ENCODE measurements around the gene KIAA0825. TPM values are rescaled to one million over a fixed set of nuclear protein-coding genes. Genes with fewer than 3 reads are reported as not detected.

KIAA0825 gene
- total RNA-seq, 1 donor from 2014 or later, result 1.5 TPM

DNA sequence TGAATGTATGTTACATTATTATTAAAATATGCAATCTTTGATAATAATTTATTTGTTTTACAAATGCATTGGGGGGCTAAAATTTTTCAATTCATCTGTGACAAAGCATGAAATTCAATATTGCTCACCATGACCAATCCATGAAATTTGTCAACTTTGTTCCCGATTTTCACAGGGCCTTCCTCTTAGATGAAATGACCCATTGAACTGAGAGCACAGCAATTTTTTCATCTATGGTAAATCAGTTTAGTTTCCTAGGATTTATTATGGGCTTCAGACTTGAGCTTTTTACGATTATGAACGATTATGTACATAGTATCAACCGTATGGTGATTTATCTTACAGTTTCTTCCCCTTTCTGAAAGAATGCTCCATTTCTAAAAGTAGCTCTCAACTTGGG, 157.3 kb downstream of the KIAA0825 start:
- intact Hi-C loops (cut with DNase I), result no loop called here
- DNase-seq (no peak), ATAC-seq (ENCODE audit: poor library complexity) (no peak)

DNA sequence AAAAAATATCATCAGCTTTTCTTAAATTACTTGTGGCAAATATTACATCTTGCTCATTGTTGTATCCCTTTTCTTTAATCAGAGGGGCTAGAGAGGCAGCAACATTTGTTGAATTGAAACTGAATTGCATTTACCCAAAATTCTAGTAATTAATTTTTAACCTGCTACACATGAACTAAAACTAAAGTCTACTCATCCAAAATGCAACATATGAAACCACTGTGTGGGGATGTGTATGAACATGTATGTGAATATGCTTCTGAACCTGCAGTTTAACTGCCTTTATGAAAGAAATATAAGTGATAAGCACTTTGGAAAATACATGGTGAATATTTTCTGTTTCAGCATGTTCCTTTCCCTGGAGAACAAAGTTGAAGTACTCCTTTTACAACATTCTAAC, 158.5 kb downstream of the KIAA0825 start:
- DNase-seq (no peak), ATAC-seq (ENCODE audit: poor library complexity) (no peak)
- intact Hi-C loops (cut with DNase I), result no loop called here

DNA sequence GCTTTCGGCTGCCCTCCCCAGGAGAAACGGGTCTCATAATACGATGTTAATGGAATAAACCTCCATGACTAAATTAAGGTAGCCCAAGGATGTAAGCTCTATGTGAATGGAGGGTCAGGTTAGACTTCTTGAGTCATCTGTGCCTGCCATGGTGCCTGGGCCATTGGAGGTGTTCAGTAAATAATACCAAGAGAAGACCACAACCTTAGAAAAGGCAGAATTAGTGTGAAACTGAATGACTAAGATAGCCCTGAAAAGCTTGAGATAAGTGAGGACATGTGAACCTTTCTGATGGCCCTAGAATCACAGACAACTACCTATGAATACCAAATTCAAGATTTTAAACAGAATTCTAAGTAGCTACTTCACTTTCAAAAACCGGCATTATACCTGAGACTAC, 160.6 kb downstream of the KIAA0825 start:
- ATAC-seq (ENCODE audit: poor library complexity) (no peak), DNase-seq (no peak)
- intact Hi-C loops (cut with DNase I), result no loop called here

DNA sequence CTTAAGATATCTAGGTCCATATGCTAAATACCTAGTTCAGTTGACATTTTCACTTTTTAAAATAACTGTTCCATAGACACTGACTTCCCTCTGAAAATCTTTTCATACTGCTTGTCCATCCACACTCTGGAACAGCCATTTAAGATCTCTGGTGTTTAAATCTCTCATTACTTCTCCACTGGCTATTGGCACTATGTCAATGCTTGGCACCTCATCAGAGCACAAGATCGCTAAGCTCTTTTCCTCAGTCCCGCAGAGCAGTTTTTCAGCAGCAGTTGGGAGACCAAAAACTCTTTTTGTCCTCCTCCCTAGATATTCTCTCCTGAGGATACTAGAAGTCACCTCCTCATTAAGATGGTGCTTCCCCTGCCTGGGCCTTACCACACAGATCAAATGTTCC, 172.7 kb downstream of the KIAA0825 start:
- ATAC-seq (ENCODE audit: poor library complexity), result no peak
- intact Hi-C loops (cut with DNase I), result no loop called here

DNA sequence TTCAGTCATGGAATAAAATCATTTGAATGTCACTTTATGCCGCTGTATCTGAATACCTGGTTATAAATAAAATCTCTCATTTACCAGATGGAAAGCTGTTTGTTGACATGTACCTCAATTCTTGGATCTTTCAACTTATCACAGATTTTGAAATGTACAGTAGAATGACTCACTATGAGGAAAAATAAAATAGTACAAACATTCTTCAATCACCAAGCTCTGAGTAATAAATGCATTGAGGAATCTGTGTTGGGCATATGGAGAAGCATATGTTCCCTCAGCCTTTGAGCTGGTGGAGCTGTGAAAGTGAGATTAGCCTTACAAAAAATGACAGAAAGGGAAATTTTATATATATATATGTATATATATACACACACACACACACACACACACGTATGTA, 175.4 kb downstream of the KIAA0825 start:
- no peak for ATAC-seq (ENCODE audit: poor library complexity)
- intact Hi-C loops (cut with DNase I), result no loop called here
- DNase-seq, result no peak

More for the DNA sequence above, 172.7 kb downstream of the KIAA0825 start:
- no peak for DNase-seq

DNA sequence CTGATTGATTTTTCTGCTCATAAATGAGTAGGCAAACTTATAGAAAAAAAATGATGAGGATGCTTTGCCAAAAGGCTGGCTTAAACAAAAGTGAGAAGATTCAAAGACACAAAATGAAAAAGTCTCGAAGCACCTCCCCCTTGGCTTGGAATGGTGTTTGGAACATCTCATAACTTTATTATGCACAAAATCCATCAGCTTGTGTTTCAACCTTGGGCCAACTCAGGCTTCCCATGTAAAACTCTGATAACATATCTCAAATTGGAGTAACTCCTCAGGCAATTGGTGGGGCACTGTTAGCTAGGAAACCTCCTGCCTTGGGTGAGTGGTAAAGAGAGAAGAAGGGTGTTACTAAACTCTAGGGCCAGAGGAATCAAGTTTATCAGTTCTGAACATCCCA, 176.3 kb downstream of the KIAA0825 start:
- ATAC-seq (ENCODE audit: poor library complexity), result no peak

DNA sequence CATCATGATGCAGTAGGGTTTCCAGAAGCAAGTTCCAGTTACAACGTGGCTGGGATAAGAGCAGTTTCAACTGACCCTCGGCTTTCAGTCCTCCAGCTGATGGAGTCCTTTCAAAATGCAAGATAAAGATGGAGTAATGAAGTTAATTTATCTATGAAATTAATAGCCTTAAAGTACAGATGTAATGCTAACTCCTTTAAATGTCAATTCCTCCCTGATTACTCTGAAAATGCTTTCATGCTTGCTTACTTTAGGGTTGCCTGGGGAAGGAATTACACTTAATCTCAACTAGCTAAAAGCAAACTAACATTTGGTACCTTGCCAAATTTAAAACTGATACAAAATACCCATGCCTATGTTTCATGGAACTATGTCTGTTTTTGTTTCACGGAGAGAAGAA, 178.4 kb downstream of the KIAA0825 start:
- no peak for ATAC-seq (ENCODE audit: poor library complexity)
- intact Hi-C loops (cut with DNase I), result no loop called here

More for the DNA sequence above, 176.3 kb downstream of the KIAA0825 start:
- no peak for DNase-seq
- intact Hi-C loops (cut with DNase I), result no loop called here

DNA sequence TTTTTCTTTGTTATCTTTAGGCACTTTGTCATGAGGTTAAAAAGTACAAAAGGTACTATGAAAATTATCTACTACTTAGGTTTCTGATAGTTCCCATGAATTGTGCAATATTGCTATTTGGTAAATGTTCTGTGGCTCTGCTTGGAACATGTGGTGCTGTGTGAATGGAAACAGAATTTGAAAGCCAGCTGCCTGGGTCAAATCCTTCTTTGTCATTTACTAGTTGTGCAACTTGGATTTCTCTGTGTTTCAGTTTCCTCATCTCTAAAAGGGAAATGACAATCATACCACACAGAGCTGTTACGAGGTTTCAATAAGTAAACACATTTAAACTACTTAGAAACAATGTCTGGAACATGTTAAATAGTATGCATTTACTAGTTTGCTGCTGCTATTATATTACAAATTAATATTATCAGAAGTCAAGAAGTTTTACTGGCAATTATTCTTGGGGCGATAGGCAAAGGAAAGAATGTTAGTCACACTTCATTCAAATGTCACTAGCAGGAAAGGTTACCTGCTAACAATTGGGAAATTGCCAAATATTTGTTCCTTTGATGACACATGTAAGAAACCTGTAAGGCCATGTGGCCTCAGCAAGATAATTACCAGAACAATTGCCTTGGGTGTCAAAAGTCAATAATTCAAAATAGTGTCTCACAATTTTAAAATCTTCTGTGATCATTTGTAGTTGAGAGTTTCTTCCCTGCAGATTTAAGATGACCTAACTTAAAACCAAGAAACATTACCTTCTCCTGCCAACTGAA, 184.8 kb downstream of the KIAA0825 start:
- ATAC-seq (ENCODE audit: poor library complexity), result peak; percentile 92
- DNase-seq, result no peak
- intact Hi-C loops (cut with DNase I), result no loop called here

More for the DNA sequence above, 178.4 kb downstream of the KIAA0825 start:
- DNase-seq, result no peak

DNA sequence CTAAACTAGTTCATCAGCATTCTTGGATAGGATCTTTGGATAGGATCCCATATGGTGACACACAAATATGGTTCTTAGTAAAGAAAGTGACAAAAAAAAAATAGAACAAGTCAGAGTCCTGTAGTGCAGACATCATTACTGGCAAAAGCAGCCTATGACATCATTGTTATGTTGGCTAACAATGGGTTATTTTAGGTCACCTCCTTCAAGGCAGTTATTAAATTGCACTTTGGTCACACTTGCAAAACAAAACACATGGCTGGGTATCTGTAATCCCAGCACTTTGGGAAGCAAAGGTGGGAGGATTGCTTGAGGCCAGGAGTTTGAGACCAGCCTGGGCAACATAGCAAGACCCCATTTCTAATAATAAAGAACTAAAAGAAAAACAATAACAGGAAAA, 185.9 kb downstream of the KIAA0825 start:
- DNase-seq, result no peak
- peak; percentile 89 for ATAC-seq (ENCODE audit: poor library complexity)
- intact Hi-C loops (cut with DNase I), result no loop called here

DNA sequence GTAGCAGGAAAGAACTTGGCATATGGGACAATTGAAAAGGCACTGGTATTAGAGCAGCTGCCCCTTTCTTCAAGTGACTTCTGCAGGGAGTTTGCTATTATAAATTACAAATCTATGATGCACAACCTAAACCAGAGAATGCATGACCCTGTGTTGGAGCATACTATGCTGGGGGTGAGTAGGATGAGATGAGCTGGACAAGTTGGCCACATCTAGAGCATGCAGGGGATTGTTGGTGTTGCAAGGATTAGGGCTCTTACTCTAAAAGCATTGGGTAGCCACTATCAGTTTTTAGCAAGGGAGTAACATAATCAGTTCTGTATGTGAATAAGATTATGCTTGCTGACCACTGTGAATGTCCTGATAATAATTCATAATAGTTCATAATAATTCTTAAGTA, 186.7 kb downstream of the KIAA0825 start:
- no peak for ATAC-seq (ENCODE audit: poor library complexity)
- intact Hi-C loops (cut with DNase I), result no loop called here
- no peak for DNase-seq

DNA sequence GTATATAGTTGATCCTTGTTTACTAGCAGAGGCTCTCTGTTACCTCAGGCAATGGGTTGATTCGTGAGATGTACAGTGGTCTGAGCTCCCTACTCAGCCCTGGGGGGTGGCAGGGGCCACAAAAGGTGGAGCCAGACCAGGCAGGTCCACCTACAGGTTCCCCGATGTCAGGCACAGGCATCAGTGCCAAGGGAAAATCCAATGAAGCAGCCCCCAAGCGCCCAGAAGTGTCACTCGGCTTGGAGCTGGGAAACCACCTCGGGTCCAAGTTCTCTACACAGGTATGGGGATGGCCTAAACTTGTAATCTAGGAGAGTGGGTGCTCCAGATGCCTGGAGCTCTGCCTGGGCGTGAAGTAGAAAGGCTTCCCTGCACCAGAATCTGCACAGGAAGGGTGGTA, 188.8 kb downstream of the KIAA0825 start:
- intact Hi-C loops (cut with DNase I), result no loop called here
- DNase-seq (no peak), ATAC-seq (ENCODE audit: poor library complexity) (no peak)

DNA sequence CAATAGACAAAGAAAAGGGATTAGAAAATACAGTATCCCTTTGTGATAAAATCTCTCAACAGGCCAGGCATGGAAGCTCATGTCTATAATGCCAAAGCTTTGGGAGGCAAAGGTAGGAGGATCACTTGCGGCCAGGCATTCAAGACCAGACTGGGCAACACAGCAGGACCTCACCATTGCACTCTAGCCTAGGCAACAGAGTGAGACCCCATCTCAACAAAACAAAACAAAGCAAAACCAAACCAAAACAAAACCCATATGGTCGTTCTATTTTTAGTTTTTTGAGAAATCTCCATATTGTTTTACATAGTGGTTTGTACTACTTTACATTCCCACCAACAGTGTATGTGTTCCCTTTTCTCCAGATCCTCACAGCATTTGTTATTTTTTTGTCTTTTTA, 193.0 kb downstream of the KIAA0825 start:
- no peak for ATAC-seq (ENCODE audit: poor library complexity)
- intact Hi-C loops (cut with DNase I), result no loop called here

DNA sequence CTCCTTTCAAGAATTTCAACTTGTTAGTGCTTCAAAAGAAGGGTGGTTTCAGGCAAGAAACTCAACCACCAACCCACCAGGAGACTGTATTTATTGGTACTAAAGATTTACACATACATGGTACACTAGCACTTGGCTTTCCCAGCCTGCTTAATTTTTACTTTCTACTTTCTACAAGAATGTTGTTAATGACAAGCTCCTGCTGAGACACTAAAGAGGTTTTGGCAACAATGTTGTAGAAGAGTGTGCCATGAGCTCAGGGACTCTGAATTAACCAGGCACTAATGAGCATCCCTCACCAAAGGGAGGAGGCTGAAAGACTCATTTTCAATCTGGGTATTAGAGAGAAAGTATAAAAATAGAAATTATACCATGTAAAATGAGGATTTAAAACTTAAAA, 195.0 kb downstream of the KIAA0825 start:
- DNase-seq, result no peak
- intact Hi-C loops (cut with DNase I), result no loop called here
- ATAC-seq (ENCODE audit: poor library complexity), result no peak

More for the DNA sequence above, 193.0 kb downstream of the KIAA0825 start:
- DNase-seq, result no peak

DNA sequence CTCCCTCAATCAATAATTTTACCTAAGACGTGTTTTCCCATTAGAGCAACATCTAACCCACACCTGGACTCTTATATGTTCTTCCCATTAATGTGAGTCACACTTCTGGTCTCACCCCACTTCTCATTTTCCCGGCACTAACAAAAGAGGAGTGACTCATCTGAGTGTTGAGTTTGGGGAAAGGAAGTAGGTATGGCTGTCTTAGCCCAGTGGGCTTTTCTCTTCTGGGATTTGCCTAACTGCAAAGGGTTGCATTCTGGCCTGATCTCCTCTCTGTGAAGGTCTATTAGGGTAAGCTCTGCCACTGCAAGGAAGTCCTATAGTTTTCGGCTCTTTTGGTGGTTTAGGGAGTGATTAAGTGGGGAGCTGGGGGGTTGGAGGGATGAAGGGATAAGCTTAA, 195.6 kb downstream of the KIAA0825 start:
- intact Hi-C loops (cut with DNase I), result no loop called here
- DNase-seq (no peak), ATAC-seq (ENCODE audit: poor library complexity) (no peak)

DNA sequence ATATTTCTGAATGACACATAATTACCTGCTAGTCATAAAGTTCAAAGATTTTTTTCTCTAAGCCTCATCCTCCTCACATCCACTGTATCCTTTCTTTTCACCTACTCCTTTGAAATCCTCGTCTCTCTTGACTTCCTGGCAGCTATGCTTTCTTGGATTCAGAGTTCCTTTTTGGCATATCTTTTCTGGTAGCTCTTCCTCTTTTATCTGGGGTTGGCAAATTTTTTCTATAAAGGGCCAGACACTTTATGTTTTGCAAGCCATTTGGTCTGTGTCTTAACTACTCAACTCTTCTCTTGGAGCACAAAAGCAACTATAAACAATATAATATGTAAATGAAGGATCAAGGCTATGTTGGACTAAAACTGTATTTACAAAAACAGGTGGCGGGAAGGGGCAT, 197.5 kb downstream of the KIAA0825 start:
- intact Hi-C loops (cut with DNase I), result no loop called here
- DNase-seq (no peak), ATAC-seq (ENCODE audit: poor library complexity) (no peak)

DNA sequence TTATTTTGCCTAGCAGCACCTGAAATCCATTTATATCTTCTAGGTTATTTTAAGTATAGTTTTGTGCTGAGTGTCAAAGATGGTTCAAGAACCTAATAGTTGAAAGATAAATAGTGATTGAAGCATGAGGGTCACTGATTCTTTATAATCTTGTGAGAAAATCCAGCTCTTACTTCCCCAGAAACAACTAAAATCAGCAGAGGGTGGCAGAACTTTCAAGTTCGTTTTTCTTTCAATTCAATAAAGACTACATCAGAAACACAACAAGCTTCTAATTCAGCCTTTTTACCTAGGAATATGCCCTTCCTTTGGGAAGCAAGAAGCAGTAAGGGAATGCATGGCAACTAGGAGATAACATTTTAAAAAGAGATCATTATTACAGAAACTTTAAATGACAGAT, 202.6 kb downstream of the KIAA0825 start:
- intact Hi-C loops (cut with DNase I), result no loop called here
- DNase-seq (no peak), ATAC-seq (ENCODE audit: poor library complexity) (no peak)

DNA sequence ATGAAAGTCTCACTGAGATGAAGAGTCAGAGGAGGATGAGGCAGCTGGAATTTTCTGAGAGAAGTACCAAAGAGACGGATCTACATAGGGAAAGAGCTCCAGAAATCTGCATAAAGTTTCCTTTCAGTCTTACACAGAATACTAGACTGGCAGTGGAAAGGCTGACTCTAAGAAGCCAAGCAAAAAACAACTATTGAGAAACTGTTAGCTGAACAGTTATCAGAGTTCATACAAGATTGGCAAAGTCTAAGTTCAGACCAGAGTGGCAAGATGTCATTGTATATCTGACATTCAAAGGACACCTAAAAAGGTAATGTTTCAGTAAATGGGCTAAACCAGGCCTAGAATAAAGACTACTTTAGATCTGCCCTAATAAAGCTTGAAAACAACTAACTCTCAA, 209.0 kb downstream of the KIAA0825 start:
- intact Hi-C loops (cut with DNase I), result no loop called here
- ATAC-seq (ENCODE audit: poor library complexity) (no peak), DNase-seq (no peak)

DNA sequence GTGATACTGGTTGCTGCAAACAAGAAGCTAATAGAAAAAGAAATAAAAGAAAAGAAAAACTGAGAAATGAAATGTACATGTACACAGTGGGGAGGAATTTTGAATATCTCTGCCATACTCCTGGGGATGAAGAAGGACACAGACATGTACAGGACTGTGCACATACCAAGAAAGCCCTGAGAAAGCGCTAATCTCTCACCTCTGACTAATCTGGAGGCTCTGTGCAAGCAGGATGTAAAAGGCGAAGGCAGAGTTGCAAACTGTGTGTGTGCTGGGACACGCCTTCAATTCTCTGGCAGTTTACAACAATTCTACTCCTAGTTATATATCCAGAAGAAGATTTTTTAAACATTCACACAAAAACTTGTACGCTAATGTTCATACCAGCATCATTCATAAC, 211.4 kb downstream of the KIAA0825 start:
- ATAC-seq (ENCODE audit: poor library complexity) (no peak), DNase-seq (no peak)
- intact Hi-C loops (cut with DNase I), result no loop called here

DNA sequence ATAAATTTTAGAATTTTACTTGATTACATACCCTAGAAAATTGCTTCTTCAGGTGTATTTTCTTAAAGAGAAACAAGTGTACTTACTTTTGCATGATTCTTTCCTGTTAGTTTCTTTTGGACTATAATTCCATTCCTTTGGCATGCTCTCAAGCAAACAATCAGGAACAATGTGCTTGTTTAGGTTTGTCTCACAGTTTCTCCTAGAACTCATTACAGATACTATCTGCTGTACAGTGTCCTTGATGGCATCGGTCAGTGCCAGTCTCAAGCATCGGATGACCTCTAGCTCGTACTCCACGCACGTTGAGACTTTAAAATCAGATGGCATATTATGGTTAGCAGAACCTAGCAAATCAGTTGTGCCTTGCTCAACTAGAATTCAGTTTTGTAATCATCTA, 214.9 kb downstream of the KIAA0825 start:
- intact Hi-C loops (cut with DNase I), result no loop called here
- no peak for ATAC-seq (ENCODE audit: poor library complexity)
- DNase-seq, result no peak

DNA sequence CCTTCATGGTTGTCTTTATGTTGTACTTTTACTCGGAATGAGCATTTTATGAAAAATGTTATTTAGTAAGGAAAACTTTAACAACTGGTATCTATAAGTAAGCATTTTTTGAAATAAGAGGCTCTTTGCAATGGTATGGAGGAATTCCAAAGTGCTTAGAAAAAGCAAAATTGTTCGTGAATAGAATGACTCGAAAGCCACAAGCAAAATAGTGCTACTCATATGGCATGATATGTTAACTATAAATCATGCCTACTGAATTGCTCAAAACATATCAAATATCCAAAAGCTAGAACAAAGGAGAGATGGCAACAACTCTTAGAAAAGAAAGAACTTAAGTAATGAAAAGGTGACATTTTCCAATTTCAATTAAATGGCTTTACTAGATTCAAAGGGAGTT, 216.3 kb downstream of the KIAA0825 start:
- DNase-seq, result no peak
- ATAC-seq (ENCODE audit: poor library complexity), result no peak
- intact Hi-C loops (cut with DNase I), result no loop called here

DNA sequence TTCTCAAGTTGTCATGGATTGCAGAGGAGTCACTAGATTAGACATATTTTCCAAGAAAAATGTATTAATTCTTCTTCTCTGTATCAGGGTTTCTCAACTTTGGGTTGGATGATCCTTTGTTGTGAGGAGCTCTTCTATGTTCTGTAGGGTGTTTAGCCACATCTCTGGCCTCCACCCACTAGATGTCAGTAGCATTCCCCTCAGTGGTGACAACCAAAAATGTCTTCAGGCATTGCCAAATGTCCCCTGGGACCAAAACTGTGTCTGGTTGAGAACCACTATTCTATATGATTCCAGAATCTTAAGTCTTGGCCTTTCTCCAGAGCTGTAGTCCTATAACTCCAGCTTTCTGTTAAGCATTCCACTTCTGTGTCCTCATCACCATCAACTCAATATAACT, 220.9 kb downstream of the KIAA0825 start:
- DNase-seq, result no peak
- ATAC-seq (ENCODE audit: poor library complexity), result no peak
- intact Hi-C loops (cut with DNase I), result no loop called here
